HG02981 (cell line): ENCODE data around the gene EMX2.

ENCODE experiments used
- ATAC-seq: cut with Tn5 transposase; IDR thresholded peaks from one replicate; pipeline ENCODE4 v1.9.1; 2021; ENCODE audit warnings: mild to moderate bottlenecking, moderate library complexity; ENCODE audit not compliant: unreplicated experiment

EMX2 gene

DNA sequence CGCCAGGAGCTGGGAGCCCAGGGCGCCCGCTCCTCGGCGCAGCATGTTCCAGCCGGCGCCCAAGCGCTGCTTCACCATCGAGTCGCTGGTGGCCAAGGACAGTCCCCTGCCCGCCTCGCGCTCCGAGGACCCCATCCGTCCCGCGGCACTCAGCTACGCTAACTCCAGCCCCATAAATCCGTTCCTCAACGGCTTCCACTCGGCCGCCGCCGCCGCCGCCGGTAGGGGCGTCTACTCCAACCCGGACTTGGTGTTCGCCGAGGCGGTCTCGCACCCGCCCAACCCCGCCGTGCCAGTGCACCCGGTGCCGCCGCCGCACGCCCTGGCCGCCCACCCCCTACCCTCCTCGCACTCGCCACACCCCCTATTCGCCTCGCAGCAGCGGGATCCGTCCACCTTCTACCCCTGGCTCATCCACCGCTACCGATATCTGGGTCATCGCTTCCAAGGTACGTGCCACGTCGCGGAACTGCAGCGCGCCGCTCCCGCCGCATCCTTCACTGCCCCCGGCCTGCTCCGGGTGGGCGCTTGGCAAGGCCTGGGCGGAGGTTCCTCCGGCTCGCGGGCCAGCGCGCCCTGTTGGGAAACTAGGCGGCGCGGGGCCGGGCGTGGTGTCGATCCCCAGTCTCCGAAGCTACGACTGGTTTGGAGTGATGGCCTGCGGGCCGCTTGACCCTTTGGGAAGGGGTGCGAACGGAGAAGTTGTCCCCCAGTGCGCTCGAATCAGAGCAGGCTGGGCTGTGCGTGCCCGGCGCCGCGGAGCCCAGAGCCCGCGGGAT, 868 bp downstream of the EMX2 start:
- ATAC-seq: no peak

DNA sequence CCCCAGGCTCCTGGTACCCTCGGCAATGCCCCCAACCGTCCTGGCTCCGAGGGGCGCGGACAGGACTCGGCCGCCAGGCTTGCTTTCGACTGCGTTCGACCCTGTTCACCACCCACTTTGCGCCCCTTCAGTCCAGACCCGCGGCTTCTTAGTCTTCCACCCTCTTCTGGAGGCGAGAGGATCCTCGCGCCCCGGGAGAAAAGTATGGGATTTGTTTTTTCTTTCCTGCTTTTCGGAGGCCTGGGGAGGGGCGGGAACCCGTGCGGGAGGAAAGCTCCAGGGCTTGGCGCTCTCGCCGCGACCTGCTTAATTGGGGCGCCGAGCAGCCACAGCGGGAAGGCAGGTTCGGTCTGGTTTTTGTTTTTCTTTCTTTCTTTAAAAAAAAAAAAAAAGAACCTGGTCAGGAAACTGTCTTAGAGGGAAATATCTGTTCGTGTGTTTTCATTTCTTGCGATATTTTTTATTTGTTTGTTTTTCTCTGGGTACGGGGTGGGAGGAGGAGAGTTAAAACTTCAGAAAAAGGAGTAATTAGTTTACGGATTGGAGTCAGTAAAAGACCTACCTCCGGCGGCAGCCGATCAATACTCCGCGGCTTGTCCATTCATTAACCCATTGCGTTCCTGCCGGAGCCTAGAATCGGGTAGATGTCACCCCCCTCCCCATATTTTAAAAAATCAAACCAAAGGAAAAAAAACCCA, 1.6 kb downstream of the EMX2 start:
- ATAC-seq: no peak

DNA sequence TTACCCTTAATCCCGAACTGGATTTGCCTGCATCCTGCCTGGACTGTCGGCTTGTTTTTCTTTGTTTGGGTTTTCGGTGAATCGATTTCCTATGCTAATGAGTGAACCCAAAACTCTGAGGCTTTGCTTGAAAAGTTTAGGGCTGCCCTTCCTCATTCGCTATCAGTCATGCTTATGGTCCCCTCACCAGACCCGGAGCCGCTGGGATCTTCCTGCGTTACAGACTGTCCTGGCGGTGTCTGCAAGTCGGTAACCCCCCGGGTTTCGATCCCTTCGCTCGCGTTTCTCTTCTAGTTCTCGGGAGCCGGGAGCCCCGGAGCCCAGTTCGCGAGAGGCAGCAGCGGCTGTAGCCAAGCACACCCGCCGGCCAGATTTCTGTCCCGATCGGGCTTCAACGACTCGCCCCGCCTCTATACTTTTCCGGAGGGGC, 2.2 kb downstream of the EMX2 start:
- no peak for ATAC-seq

DNA sequence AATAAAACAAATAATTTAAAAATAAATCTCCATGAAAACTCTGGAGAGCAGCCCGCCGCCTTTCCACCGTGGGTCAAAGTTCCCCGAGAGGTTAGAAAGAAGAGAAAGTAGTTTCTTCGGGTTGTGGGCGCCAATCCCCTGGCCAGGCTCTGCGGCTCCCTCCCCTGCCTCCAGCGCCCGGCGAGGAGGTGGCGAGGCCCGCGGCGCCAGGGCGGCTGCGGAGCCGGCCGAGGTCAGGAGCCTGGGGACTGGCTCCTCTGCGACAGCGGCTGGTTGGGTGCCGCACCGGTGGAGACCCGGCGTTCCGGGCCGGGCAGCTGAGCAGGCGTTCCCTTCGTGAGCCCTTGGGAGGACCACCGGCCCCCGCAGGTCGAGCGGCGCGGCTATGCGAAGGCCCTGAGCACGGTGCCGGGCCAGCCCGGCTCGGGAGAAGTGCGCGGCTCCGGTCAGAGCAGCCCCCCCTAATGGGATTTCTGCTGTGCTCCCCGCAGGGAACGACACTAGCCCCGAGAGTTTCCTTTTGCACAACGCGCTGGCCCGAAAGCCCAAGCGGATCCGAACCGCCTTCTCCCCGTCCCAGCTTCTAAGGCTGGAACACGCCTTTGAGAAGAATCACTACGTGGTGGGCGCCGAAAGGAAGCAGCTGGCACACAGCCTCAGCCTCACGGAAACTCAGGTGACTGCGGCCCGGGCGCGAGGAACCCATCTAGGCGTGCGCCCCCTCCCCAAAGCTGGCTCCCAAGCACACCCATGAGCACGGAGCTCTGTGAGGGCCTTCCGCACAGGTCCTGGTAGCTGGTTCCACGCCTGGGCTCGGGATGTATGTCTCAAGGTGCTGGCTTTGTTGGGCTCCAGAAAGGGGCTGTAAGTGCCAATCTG, 2.8 kb downstream of the EMX2 start:
- ATAC-seq: no peak

DNA sequence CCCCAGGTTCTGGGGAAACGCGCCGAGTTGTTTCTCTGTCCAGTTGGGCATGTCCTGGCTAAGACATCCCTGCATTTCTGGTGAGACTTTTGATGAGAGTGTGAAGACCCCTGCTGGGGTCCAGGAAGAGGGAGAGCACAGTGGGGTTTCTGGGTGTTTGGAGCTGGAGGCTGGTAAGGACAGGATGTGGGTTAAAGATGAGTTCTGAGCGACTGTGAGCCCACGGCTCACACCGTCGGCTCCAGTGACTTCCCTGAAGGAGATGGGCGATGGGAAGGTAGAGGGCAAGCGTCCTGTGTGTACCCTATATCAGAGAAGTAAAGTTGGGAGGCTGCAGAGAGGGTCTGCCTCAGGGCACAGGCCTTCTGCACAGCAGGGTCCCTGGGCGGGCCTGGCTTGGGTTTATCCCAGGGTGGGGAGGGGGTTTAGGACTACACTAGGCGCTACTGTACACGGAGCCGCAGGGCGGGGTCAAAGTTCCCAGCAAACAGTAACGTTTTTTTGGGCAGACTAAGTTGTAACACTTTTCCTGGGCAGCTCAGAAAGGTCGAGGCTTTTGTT, 3.6 kb downstream of the EMX2 start:
- no peak for ATAC-seq

DNA sequence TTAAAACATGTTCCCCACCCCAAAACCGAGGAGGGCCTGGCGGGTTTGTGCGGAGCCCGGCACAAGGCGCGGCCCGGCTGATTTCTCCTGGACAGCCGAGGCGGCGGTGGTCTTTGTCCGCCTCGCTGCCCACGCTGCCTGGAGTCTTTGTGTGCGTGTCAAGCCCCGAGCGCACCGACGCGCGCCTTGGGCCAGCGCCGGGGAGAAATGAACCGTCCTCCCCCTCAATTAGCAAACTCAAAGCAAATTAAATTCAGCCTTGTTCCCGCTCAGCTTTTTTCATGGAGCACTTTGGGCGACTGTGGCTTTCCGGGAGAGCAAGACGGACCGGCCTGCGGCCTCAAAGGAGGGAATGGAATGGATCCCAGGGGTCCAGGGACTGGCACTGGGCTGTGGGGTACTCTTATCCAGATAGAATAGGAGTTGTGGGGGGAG, 4.1 kb downstream of the EMX2 start:
- ATAC-seq: no peak

DNA sequence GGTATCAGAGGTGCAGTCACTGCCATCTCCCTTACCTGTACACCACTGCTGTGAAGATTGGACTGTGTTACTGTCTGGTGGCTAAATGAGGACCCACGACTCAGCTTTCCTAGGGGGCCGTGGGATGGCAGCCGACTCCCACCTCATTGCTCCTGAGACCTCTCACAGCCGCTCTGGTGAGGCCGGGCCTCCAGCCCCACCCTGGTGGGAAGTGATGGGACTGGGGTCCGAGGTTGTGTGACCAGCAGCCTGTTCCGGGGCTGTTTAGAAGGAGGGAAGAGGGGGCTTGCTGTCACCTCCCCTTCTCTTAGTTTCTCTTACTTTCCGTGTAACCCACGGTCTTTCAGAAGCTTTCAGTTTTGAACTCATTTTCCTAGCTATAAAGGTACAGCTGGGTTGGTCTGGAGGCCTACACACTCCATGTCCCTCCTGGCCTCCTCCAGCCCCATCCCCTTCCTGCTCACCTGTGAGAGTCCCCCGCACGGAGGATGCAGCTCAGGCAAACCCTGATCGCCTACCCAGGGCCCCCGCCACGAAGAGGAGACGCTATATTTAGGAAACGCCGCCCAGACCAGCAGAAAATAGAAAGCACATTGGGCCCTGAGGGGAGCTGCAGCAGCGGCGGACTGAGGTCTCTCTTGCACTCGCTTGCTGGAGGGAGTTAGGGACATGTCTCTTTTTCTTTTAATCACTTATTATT, 4.6 kb downstream of the EMX2 start:
- no peak for ATAC-seq

DNA sequence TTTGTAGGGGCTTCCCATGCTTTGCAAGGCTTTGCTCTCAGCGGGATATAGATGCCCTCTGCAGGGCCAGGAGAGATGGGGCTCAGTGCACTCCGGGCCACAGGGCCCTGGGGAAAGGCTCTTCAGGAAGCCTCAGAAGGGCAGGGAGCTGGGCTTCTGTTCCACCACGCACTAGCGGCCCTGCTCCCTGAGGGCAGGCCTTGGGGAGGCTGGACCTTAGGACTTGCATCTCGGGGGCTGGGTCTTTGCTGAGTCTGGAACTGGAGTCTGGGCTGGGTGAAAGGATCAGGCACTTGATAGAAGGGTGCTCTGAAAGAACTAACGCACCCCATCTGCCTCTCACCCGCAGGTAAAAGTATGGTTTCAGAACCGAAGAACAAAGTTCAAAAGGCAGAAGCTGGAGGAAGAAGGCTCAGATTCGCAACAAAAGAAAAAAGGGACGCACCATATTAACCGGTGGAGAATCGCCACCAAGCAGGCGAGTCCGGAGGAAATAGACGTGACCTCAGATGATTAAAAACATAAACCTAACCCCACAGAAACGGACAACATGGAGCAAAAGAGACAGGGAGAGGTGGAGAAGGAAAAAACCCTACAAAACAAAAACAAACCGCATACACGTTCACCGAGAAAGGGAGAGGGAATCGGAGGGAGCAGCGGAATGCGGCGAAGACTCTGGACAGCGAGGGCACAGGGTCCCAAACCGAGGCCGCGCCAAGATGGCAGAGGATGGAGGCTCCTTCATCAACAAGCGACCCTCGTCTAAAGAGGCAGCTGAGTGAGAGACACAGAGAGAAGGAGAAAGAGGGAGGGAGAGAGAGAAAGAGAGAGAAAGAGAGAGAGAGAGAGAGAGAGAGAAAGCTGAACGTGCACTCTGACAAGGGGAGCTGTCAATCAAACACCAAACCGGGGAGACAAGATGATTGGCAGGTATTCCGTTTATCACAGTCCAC, 5.4 kb downstream of the EMX2 start:
- no peak for ATAC-seq

DNA sequence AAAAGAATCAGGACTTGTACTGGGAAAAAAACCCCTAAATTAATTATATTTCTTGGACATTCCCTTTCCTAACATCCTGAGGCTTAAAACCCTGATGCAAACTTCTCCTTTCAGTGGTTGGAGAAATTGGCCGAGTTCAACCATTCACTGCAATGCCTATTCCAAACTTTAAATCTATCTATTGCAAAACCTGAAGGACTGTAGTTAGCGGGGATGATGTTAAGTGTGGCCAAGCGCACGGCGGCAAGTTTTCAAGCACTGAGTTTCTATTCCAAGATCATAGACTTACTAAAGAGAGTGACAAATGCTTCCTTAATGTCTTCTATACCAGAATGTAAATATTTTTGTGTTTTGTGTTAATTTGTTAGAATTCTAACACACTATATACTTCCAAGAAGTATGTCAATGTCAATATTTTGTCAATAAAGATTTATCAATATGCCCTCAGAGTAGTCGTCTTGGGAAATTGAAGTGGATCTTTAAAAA, 6.6 kb downstream of the EMX2 start:
- no peak for ATAC-seq

DNA sequence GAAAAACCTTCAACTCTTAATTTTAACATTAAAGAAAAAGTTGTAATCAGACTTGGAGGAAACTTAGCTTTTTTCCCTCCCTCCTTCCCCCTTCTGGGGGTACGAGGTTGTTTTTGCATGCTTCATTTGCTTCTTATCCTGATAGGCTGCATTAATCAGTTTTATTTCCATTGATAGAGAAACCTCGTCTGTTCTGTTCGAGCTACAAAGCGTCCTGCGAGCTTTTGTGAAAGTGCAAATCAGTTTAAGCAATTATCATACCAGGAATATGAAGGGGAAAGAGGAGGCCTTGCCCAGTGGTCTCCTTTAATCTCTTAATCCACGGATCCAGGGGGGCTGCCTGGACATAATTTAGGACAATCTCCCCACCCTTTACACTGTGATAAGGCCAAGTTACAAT, 7.5 kb downstream of the EMX2 start:
- no peak for ATAC-seq

DNA sequence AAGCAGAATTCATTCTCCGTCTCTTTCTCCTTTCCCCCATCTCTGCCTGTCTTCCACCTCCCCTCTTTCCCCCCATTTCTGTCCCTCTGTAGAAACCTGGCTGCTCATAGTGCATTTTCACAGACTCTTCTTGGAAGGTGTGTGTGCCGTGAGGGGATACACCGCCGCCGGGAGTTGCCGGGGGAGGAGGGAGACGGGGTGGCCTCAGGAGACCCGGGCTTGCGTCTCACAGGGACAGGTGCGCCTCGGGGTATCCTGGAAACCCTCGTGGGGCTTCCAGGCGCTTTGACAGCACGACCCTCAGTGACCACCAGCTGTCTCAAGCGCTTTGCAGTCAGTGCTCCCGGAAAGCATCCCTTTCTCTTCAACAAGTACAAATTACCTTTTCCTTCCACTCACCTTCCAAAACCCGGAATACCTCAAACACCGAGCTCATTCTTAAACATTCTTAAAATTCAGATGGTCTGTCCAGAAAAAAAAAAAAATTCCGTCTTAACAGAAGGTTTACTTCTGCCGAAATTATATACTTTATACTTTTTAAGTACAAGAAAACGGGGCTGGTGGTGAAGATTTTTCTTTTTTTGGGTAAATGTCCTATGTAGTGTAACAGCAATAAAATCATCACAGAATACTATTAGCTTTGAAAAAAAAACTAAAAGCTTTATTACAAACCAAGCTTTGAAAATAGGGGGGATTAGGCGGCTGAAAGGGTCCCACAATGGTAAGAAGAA, 8.2 kb downstream of the EMX2 start:
- ATAC-seq: no peak

DNA sequence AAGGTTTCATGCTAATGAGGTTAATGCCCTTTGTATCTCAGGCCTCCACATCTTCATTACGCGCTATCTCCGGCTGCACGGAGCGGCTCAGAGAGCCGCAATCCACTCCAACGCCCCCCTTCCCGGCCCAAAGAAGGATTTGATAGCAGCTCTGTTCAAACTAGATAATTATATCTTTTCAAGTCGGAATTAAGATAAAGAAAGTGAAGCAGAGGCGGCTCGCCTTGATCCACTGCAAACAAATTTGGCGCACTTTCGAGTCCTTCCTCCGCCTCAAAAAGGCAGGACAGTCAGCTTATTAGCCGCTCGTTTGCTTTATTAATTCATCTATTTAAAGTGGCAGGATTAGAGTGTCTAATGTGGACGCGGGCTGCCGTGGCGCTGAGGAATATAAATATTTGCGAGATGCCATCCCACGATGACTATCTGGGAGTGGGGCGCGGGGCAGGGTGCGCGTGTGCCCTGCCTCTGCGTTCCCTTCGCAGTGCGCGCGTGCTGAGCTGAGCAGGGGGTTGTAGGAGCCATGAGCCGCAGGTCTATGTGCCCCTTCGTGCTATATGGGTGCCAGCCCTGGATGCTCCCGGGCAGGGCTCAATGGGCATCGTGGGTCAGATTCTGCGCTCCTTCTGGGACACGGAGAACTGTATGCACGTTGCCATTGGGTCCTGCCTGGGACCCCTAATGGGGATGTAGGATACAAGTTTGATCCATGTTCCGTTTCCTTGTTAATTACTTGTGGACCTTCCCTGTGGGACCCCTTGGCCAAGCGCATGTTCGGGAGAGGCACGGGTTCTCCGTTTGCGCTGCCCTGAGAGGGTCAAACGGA, 9.0 kb downstream of the EMX2 start:
- no peak for ATAC-seq

DNA sequence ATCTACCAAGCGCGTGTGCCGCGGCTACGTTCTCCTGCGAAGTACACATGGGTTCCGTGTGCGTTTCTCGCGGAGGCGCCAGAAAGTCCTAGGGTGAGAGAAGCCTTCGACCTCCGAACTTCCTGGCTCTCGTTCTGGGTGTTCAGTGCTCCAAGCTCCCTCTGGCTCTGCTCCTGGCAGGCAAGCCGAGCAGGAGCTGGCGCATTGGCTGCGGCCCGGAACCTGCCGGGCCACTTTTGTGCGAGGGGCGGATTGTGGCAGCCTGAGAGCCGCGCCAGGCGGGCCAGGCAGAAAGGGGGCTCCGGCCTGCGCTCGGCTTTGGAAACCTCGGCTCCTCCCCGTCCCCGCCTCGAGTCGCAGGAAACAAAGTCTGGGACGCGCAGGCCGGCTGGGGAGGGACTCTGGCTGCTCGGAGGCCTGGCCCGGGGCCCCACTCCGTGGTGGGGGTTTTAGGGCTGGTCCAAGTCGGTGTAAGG, 9.6 kb downstream of the EMX2 start:
- no peak for ATAC-seq

DNA sequence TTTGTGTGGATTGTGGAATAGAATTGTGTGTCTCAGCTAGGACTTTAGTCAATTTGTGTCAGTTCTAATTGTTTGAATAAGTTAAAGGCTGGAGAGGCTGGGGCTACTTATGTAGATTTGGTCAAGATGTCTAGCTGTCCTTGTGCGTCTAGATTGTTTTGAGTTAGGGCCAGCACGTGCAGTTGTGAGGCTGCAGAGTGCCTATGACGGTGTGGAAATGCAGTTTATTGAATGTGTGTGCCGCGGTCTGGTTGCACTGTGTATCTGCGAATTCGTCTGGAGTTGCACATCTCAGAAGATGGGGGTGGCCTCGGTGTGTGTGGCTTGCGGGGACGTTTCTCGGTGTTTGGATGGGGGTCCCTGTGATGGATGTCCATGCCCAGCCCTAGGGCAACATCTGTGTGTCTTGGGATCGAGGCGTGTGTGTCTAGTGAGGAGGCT, 10.2 kb downstream of the EMX2 start:
- ATAC-seq: no peak

DNA sequence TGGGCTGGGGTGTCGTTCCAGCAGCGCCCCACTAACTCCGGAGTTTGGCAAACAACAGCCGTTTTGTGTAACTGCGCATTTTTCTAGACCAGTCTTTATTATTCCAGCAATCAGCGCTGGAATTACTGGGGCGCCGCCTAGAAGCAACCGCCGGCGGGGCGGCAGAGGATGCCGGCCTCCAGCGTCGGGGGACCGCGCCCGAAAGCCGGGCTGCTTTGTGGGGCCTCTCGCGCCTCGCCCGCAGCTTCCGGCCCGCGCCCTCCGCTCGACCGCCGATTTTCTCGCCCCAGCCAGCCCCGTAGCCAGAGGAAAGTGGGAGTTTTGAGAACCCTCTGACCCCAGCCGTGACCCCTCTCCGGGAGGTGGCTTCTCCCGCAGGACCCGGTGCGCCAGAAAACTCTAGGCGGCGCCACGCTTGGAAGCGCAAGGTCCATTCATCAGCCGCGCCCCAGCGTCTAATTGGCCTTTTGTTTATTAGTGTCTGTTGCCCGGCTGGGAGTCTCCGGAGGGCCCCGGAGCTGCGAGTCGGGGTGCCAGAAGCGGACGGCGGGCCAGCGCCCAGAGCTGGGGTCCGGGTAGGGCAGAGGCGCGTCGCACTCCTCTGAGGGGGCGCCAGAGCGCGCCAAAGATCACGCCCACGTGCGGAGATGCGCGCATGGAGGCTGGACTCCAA, 10.7 kb downstream of the EMX2 start:
- ATAC-seq: no peak

DNA sequence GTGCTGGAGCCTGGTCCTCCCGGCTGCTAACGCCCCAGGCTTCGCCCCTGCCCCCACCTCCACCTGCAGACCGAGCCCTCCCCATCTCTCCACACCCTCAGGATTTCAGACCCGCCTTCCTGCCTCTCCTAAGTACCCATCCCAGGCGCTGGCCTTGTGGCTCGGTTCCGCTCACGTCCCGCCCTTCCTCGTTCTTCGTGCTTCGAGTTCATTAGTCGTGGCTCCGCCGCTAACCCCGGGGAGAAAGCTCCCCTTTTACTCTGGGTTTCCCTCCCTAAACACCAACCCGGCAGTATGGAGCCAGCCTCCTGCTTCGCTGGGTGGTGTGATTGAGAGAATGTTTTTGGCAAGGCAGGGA, 11.2 kb downstream of the EMX2 start:
- no peak for ATAC-seq

DNA sequence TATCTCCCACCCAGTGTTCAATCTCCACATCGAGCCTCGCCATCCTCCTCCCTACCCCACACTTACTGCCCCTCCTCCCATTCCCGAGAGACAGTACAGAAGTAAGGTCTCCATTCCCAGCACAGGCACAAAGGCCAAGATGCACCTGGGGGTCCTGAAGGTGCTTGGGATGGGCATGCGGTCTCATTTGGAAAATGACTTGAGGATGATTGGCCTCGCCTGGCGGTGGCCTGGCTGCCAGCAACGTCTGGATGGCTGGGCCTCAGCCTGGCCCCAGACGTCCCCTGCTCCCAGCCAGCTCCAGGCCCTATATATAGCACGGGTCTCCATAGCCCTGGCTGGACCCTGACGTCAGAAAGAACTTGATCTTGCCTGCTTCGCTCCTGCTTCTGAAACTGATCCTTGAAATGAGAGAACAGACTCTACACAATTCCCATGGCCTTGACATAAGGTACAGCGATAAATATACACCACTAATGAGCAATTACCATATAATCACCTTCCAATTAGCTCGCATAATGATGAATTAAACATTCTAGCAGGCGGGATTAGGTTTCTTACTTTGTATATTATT, 11.8 kb downstream of the EMX2 start:
- no peak for ATAC-seq
